ENCODE data around the gene NMU. TPM values are rescaled to one million over a fixed set of nuclear protein-coding genes. Genes with fewer than 3 reads are reported as not detected.
A peak's percentile ranks its signal among the peaks of the same experiment; 100 is the strongest.
"Not testable (repeated sequence)": the region's sequence is repeated elsewhere in the genome, so short reads cannot be mapped to it uniquely, and the experiment has no call there.

NMU gene
- polyA plus RNA-seq, 1 donor: 1.3 TPM

GRCh38 chr4:55571806-55572205 lies 64.3 kb downstream of the NMU start:
- H3K27ac ChIP-seq (ENCODE audit: low read length): no peak overlapping the region
- H3K27me3 ChIP-seq (ENCODE audit: control insufficient read depth, insufficient read depth, low read length): no peaks in the 10 kb centered on the region
- WGBS (ENCODE audit: insufficient coverage, low lambda C conversion rate): no CpG with 5 or more reads among the region's 3 CpGs
- H3K9me3 ChIP-seq (ENCODE audit: control insufficient read depth, low read depth, low read length): peaks cover 7% of the 10 kb centered on the region
- no peaks in the 10 kb centered on the region for H3K4me1 ChIP-seq (ENCODE audit: control insufficient read depth, insufficient read depth, low read length)
- H3K36me3 ChIP-seq (ENCODE audit: control insufficient read depth, insufficient read depth, low read length): no peaks in the 10 kb centered on the region
- H3K4me3 ChIP-seq (ENCODE audit: low read length): no peak overlapping the region
- DNase-seq: no peak

- Histone ChIP-seq H3K27ac (ENCODE audit: low read length) (no peak overlapping the region), H3K36me3 (ENCODE audit: control insufficient read depth, insufficient read depth, low read length) (no peaks in the 10 kb centered on the region), H3K4me1 (ENCODE audit: control insufficient read depth, insufficient read depth, low read length) (no peaks in the 10 kb centered on the region), H3K27me3 (ENCODE audit: control insufficient read depth, insufficient read depth, low read length) (no peaks in the 10 kb centered on the region), H3K9me3 (ENCODE audit: control insufficient read depth, low read depth, low read length) (no peaks in the 10 kb centered on the region), H3K4me3 (ENCODE audit: low read length) (no peak overlapping the region)
- no peak for DNase-seq
- no CpG with 5 or more reads among the region's 1 CpG for WGBS (ENCODE audit: insufficient coverage, low lambda C conversion rate)
Observed at GRCh38 chr4:55568905-55569504, 67.1 kb downstream of the NMU start.

DNA sequence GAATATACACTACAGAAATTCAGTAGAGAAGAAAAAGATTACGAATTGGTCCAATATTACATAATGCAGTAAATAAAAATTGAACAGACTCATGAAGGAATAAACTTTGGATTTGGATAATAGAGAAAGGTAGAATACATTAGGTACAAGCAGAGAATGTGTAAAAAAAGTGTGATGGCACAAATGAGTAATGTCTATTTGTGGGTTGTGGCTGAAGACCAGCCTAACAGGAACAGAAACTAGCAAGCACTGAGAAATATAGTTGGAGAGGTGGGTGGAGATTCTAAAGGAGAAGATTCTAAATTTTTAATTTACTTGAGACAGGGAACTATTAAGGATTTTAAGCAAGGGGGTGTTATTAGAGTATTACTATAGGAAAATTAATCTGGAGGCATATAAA lies 74.2 kb downstream of the NMU start:
- no peaks in the 10 kb centered on the region for H3K27me3 ChIP-seq (ENCODE audit: control insufficient read depth, insufficient read depth, low read length)
- no peak overlapping the region for H3K27ac ChIP-seq (ENCODE audit: low read length)
- 100% methylated on average over 1 of the region's 1 CpG for WGBS (ENCODE audit: insufficient coverage, low lambda C conversion rate)
- no peak overlapping the region for H3K4me3 ChIP-seq (ENCODE audit: low read length)
- H3K36me3 ChIP-seq (ENCODE audit: control insufficient read depth, insufficient read depth, low read length): no peaks in the 10 kb centered on the region
- no peaks in the 10 kb centered on the region for H3K4me1 ChIP-seq (ENCODE audit: control insufficient read depth, insufficient read depth, low read length)
- DNase-seq: no peak
- H3K9me3 ChIP-seq (ENCODE audit: control insufficient read depth, low read depth, low read length): no peaks in the 10 kb centered on the region

DNA sequence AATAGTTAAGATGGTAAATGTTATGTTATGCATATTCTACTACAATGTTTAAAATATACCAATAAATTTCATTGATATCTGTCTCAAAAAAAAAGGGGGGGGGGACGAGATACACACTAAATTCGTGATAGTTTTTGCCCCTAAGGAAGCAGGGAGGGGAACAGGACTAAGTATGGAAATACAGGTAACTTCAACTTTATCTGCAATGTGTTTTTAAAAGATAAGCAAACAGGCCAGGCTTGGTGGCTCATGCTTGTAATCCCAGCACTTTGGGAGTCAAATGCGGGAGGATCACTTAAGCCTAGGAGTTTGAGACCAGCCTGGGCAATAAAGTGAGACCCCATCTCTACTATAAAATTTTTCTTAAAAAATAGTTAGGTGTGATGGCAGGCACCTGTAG lies 76.0 kb downstream of the NMU start:
- Histone ChIP-seq H3K4me1 (ENCODE audit: control insufficient read depth, insufficient read depth, low read length) (no peaks in the 10 kb centered on the region), H3K36me3 (ENCODE audit: control insufficient read depth, insufficient read depth, low read length) (no peaks in the 10 kb centered on the region), H3K9me3 (ENCODE audit: control insufficient read depth, low read depth, low read length) (no peaks in the 10 kb centered on the region), H3K27me3 (ENCODE audit: control insufficient read depth, insufficient read depth, low read length) (no peaks in the 10 kb centered on the region), H3K27ac (ENCODE audit: low read length) (no peak overlapping the region), H3K4me3 (ENCODE audit: low read length) (no peak overlapping the region)
- DNase-seq: no peak
- WGBS (ENCODE audit: insufficient coverage, low lambda C conversion rate): 100% methylated on average over 1 of the region's 3 CpGs

DNA sequence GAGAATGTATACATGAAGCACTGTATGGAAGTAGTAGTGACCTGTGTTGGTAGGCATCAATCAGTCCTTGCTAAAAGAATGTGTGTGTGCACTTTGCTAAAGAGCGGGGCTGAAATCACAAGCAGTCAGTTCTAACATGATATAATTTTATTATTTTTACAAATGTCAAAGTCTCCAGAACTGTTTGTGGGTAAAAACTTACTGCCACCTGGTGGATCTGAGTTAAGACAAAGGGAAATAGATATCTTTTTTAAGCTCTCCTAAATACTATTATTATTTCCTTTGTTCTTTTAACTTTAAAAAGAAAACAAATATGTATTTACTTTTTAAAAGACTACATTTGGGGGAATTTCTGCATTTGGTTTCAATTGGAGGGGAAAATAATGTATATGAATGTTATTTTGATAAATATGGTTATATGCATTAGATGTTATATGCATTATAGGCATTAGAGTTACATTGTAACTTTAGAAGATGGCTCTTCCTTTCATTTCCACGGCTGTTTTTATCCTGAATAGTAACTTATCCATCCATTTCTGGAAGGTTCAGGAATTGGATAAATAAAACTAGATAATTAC lies 81.6 kb downstream of the NMU start:
- WGBS (ENCODE audit: insufficient coverage, low lambda C conversion rate): 50% methylated on average over 1 of the region's 2 CpGs
- DNase-seq: no peak
- H3K27me3 ChIP-seq (ENCODE audit: control insufficient read depth, insufficient read depth, low read length): no peaks in the 10 kb centered on the region
- no peak overlapping the region for H3K4me3 ChIP-seq (ENCODE audit: low read length)
- no peaks in the 10 kb centered on the region for H3K36me3 ChIP-seq (ENCODE audit: control insufficient read depth, insufficient read depth, low read length)
- no peak overlapping the region for H3K27ac ChIP-seq (ENCODE audit: low read length)
- H3K9me3 ChIP-seq (ENCODE audit: control insufficient read depth, low read depth, low read length): no peaks in the 10 kb centered on the region
- H3K4me1 ChIP-seq (ENCODE audit: control insufficient read depth, insufficient read depth, low read length): no peaks in the 10 kb centered on the region

DNA sequence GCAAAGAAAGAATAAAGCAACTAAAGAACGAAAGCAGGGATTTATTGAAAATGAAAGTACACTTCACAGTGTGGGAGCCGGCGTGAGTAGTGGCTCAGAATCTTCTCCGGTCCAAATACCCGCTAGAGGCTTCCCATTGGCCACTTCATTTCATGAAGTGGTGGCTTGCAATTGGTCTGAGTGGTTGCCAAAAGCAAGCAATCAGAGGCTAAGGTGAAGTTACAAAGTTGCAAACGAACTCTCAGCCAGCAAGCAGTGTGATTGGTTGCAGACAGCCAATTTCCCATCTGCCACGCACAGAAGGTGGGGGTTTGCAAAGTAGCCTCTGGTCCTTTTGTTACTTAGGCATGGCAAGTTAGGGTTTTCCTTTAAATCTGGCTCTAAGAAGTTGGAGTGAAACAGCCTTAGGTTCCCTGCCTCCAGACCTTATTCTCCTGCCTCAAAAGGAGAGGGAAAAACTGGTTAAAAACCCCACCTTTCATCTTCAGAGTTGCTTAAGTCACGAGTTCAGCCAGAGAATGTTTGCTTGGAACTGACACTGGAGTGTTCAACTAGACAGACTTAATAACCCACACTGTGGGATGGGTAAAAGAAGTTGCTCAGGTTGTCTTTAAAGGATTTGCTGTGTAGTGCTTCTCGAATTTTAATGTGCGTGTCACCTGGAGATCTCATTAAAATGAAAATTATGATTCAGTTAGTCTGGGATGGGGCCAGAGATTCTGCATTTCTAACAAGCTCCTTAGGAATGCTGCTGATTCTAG lies 82.5 kb downstream of the NMU start:
- Histone ChIP-seq H3K27ac (ENCODE audit: low read length) (no peak overlapping the region), H3K27me3 (ENCODE audit: control insufficient read depth, insufficient read depth, low read length) (no peaks in the 10 kb centered on the region), H3K36me3 (ENCODE audit: control insufficient read depth, insufficient read depth, low read length) (no peaks in the 10 kb centered on the region), H3K4me1 (ENCODE audit: control insufficient read depth, insufficient read depth, low read length) (peaks cover 8% of the 10 kb centered on the region), H3K9me3 (ENCODE audit: control insufficient read depth, low read depth, low read length) (no peaks in the 10 kb centered on the region), H3K4me3 (ENCODE audit: low read length) (no peak overlapping the region)
- no peak for DNase-seq
- WGBS (ENCODE audit: insufficient coverage, low lambda C conversion rate): 80% methylated on average over 1 of the region's 10 CpGs

- not testable (repeated sequence) for H3K9me3 ChIP-seq (ENCODE audit: control insufficient read depth, low read depth, low read length); H3K27me3 ChIP-seq (ENCODE audit: control insufficient read depth, insufficient read depth, low read length); DNase-seq; H3K36me3 ChIP-seq (ENCODE audit: control insufficient read depth, insufficient read depth, low read length); H3K27ac ChIP-seq (ENCODE audit: low read length); H3K4me3 ChIP-seq (ENCODE audit: low read length)
- peaks cover 19% of the 10 kb centered on the region for H3K4me1 ChIP-seq (ENCODE audit: control insufficient read depth, insufficient read depth, low read length)
- WGBS (ENCODE audit: insufficient coverage, low lambda C conversion rate): no CpG with 5 or more reads among the region's 6 CpGs
Observed at GRCh38 chr4:55551964-55552363, 84.1 kb downstream of the NMU start.

- peak; percentile 40 to 75 for DNase-seq
- H3K27ac ChIP-seq (ENCODE audit: low read length): peak overlapping the region; percentile 22
- no peaks in the 10 kb centered on the region for H3K36me3 ChIP-seq (ENCODE audit: control insufficient read depth, insufficient read depth, low read length)
- H3K27me3 ChIP-seq (ENCODE audit: control insufficient read depth, insufficient read depth, low read length): no peaks in the 10 kb centered on the region
- peaks cover 19% of the 10 kb centered on the region for H3K4me1 ChIP-seq (ENCODE audit: control insufficient read depth, insufficient read depth, low read length)
- no peak overlapping the region for H3K4me3 ChIP-seq (ENCODE audit: low read length)
- WGBS (ENCODE audit: insufficient coverage, low lambda C conversion rate): 33% methylated on average over 1 of the region's 2 CpGs
- peaks cover 2% of the 10 kb centered on the region for H3K9me3 ChIP-seq (ENCODE audit: control insufficient read depth, low read depth, low read length)
Observed at GRCh38 chr4:55549888-55550287, 86.2 kb downstream of the NMU start.

GRCh38 chr4:55547918-55548317 lies 88.2 kb downstream of the NMU start:
- no peak for DNase-seq
- Histone ChIP-seq H3K36me3 (ENCODE audit: control insufficient read depth, insufficient read depth, low read length) (no peaks in the 10 kb centered on the region), H3K9me3 (ENCODE audit: control insufficient read depth, low read depth, low read length) (peaks cover 2% of the 10 kb centered on the region), H3K27me3 (ENCODE audit: control insufficient read depth, insufficient read depth, low read length) (no peaks in the 10 kb centered on the region), H3K27ac (ENCODE audit: low read length) (no peak overlapping the region), H3K4me1 (ENCODE audit: control insufficient read depth, insufficient read depth, low read length) (peaks cover 19% of the 10 kb centered on the region), H3K4me3 (ENCODE audit: low read length) (no peak overlapping the region)
- WGBS (ENCODE audit: insufficient coverage, low lambda C conversion rate): 80% methylated on average over 1 of the region's 4 CpGs

GRCh38 chr4:55547466-55547770 lies 88.7 kb downstream of the NMU start:
- Histone ChIP-seq H3K27ac (ENCODE audit: low read length) (peak overlapping the region; percentile 90), H3K4me1 (ENCODE audit: control insufficient read depth, insufficient read depth, low read length) (peaks cover 19% of the 10 kb centered on the region), H3K36me3 (ENCODE audit: control insufficient read depth, insufficient read depth, low read length) (no peaks in the 10 kb centered on the region), H3K9me3 (ENCODE audit: control insufficient read depth, low read depth, low read length) (peaks cover 2% of the 10 kb centered on the region), H3K27me3 (ENCODE audit: control insufficient read depth, insufficient read depth, low read length) (no peaks in the 10 kb centered on the region), H3K4me3 (ENCODE audit: low read length) (peak overlapping the region; percentile 82)
- DNase-seq: no peak
- WGBS (ENCODE audit: insufficient coverage, low lambda C conversion rate): 0% methylated on average over 1 of the region's 10 CpGs

All from large intestine (tissue), 3 donors.